ENCODE data around the gene PMP22. TPM values are rescaled to one million over a fixed set of nuclear protein-coding genes. Genes with fewer than 3 reads are reported as not detected.

Gene PMP22
- total and polyA plus RNA-seq, 2 of the 13 experiments (the other 11 are each of a cell fraction or from before 2014, with no cell fraction given) = 5.7 to 6.2 TPM

DNA sequence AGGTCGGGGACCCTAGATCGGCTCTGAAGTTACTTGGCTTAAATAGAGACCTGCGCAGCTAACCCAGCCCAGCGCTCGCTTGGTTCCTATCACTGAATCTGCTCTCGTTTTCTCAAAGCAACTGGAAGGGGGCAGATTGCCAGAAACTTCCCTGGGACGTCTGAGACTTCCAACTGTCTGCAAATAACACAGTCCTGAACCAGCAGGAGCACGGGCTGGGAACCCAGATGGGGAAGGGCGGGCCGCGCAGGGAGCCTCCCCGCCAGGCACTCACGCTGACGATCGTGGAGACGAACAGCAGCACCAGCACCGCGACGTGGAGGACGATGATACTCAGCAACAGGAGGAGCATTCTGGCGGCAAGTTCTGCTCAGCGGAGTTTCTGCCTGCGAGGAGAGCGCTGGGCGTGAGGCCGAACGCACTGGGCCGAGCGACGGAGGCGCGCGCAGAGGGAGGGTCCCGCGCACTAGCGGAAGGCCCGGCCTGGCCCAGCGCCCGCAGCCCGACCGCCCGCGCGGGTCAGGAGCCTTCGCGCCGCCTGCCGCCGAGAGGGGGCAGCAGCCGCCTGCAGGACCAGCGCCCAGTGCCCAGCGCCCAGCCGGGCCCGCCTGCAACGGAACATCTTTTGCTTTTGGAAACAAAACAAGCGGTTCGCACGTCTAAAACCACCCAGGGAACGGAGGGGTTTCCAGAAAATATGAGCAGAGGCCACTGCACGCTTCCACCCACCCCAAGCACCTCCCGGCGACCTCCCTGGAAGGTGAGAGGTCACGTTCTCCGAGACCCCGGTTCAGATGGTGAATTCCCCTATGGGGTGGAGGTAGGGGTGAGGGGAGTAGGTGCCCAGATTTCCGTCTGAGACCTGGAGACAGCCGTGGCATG, 4.5 kb downstream of the PMP22 start (continued):
- TF ChIP-seq, protein P1, sequence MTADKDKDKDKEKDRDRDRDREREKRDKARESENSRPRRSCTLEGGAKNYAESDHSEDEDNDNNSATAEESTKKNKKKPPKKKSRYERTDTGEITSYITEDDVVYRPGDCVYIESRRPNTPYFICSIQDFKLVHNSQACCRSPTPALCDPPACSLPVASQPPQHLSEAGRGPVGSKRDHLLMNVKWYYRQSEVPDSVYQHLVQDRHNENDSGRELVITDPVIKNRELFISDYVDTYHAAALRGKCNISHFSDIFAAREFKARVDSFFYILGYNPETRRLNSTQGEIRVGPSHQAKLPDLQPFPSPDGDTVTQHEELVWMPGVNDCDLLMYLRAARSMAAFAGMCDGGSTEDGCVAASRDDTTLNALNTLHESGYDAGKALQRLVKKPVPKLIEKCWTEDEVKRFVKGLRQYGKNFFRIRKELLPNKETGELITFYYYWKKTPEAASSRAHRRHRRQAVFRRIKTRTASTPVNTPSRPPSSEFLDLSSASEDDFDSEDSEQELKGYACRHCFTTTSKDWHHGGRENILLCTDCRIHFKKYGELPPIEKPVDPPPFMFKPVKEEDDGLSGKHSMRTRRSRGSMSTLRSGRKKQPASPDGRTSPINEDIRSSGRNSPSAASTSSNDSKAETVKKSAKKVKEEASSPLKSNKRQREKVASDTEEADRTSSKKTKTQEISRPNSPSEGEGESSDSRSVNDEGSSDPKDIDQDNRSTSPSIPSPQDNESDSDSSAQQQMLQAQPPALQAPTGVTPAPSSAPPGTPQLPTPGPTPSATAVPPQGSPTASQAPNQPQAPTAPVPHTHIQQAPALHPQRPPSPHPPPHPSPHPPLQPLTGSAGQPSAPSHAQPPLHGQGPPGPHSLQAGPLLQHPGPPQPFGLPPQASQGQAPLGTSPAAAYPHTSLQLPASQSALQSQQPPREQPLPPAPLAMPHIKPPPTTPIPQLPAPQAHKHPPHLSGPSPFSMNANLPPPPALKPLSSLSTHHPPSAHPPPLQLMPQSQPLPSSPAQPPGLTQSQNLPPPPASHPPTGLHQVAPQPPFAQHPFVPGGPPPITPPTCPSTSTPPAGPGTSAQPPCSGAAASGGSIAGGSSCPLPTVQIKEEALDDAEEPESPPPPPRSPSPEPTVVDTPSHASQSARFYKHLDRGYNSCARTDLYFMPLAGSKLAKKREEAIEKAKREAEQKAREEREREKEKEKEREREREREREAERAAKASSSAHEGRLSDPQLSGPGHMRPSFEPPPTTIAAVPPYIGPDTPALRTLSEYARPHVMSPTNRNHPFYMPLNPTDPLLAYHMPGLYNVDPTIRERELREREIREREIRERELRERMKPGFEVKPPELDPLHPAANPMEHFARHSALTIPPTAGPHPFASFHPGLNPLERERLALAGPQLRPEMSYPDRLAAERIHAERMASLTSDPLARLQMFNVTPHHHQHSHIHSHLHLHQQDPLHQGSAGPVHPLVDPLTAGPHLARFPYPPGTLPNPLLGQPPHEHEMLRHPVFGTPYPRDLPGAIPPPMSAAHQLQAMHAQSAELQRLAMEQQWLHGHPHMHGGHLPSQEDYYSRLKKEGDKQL (CRISPR knock-in tag; IDR thresholded peaks at IDR 0.05; ENCODE audit: low read depth) = no peak
- TF ChIP-seq, protein P2, sequence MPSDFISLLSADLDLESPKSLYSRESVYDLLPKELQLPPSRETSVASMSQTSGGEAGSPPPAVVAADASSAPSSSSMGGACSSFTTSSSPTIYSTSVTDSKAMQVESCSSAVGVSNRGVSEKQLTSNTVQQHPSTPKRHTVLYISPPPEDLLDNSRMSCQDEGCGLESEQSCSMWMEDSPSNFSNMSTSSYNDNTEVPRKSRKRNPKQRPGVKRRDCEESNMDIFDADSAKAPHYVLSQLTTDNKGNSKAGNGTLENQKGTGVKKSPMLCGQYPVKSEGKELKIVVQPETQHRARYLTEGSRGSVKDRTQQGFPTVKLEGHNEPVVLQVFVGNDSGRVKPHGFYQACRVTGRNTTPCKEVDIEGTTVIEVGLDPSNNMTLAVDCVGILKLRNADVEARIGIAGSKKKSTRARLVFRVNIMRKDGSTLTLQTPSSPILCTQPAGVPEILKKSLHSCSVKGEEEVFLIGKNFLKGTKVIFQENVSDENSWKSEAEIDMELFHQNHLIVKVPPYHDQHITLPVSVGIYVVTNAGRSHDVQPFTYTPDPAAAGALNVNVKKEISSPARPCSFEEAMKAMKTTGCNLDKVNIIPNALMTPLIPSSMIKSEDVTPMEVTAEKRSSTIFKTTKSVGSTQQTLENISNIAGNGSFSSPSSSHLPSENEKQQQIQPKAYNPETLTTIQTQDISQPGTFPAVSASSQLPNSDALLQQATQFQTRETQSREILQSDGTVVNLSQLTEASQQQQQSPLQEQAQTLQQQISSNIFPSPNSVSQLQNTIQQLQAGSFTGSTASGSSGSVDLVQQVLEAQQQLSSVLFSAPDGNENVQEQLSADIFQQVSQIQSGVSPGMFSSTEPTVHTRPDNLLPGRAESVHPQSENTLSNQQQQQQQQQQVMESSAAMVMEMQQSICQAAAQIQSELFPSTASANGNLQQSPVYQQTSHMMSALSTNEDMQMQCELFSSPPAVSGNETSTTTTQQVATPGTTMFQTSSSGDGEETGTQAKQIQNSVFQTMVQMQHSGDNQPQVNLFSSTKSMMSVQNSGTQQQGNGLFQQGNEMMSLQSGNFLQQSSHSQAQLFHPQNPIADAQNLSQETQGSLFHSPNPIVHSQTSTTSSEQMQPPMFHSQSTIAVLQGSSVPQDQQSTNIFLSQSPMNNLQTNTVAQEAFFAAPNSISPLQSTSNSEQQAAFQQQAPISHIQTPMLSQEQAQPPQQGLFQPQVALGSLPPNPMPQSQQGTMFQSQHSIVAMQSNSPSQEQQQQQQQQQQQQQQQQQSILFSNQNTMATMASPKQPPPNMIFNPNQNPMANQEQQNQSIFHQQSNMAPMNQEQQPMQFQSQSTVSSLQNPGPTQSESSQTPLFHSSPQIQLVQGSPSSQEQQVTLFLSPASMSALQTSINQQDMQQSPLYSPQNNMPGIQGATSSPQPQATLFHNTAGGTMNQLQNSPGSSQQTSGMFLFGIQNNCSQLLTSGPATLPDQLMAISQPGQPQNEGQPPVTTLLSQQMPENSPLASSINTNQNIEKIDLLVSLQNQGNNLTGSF (CRISPR knock-in tag; IDR thresholded peaks at IDR 0.05) = no peak
- TF ChIP-seq, protein P3, sequence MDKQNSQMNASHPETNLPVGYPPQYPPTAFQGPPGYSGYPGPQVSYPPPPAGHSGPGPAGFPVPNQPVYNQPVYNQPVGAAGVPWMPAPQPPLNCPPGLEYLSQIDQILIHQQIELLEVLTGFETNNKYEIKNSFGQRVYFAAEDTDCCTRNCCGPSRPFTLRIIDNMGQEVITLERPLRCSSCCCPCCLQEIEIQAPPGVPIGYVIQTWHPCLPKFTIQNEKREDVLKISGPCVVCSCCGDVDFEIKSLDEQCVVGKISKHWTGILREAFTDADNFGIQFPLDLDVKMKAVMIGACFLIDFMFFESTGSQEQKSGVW (CRISPR knock-in tag; IDR thresholded peaks at IDR 0.05; ENCODE audit: borderline replicate concordance) = no peak
- TF ChIP-seq WIZ (CRISPR knock-in tag; IDR thresholded peaks at IDR 0.05) = no peak
- no peak for TF ChIP-seq ZSCAN22 (CRISPR knock-in tag; IDR thresholded peaks at IDR 0.05)
- no peak for TF ChIP-seq NFYB (CRISPR knock-in tag; IDR thresholded peaks at IDR 0.05)
- no peak for TF ChIP-seq HDAC6 (IDR thresholded peaks at IDR 0.05; ENCODE audit: low read depth, low read length)
- TF ChIP-seq ATF1 (CRISPR knock-in tag; IDR thresholded peaks at IDR 0.05) = no peak
- TF ChIP-seq ZNF557 (CRISPR knock-in tag; IDR thresholded peaks at IDR 0.05) = no peak
- TF ChIP-seq, protein P4, sequence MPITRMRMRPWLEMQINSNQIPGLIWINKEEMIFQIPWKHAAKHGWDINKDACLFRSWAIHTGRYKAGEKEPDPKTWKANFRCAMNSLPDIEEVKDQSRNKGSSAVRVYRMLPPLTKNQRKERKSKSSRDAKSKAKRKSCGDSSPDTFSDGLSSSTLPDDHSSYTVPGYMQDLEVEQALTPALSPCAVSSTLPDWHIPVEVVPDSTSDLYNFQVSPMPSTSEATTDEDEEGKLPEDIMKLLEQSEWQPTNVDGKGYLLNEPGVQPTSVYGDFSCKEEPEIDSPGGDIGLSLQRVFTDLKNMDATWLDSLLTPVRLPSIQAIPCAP (CRISPR knock-in tag; IDR thresholded peaks at IDR 0.05; ENCODE audit: low read depth) = no peak
- TF ChIP-seq NFE2L1 (CRISPR knock-in tag; IDR thresholded peaks at IDR 0.05; ENCODE audit: borderline replicate concordance) = no peak
- TF ChIP-seq SP2 (CRISPR knock-in tag; IDR thresholded peaks at IDR 0.05) = no peak
- no peak for TF ChIP-seq ZNF264 (CRISPR knock-in tag; IDR thresholded peaks at IDR 0.05)
- TF ChIP-seq ZNF232 (CRISPR knock-in tag; IDR thresholded peaks at IDR 0.05; ENCODE audit: borderline replicate concordance) = no peak
- TF ChIP-seq FOXK1 (CRISPR knock-in tag; IDR thresholded peaks at IDR 0.05; ENCODE audit: borderline replicate concordance, low read depth) = no peak
- no peak for TF ChIP-seq TEAD2 (CRISPR knock-in tag; IDR thresholded peaks at IDR 0.05)
- TF ChIP-seq SNAPC2 (CRISPR knock-in tag; IDR thresholded peaks at IDR 0.05) = no peak
- no peak for TF ChIP-seq RFXANK (CRISPR knock-in tag; IDR thresholded peaks at IDR 0.05)

Data from HepG2 (cell line).